Medulla oblongata (tissue), 1 donor: ENCODE measurements around the gene APOA4.

Experiments
- DNase-seq: peaks from one replicate; pipeline ENCODE4 v3.0.0-alpha.2; 2015; ENCODE audit errors: extremely low spot score

The APOA4 gene

GRCh38 chr11:116830184-116830912 lies 7.2 kb upstream of the APOA4 start:
- no peak for DNase-seq

- no peak for DNase-seq
Measured at GRCh38 chr11:116829525-116830183, 6.5 kb upstream of the APOA4 start, which contains the start of gene APOC3. APOC3 (plus strand) TSS chr11:116829907; CDS start chr11:116830583, 676 bp downstream.

- no peak for DNase-seq
Measured at GRCh38 chr11:116828632-116829524, 5.8 kb upstream of the APOA4 start.

- DNase-seq = no peak
Measured at GRCh38 chr11:116827461-116827860, 4.4 kb upstream of the APOA4 start.

- DNase-seq = no peak
Measured at GRCh38 chr11:116826751-116827431, 3.8 kb upstream of the APOA4 start.

- DNase-seq = no peak
Measured at GRCh38 chr11:116825854-116826750, 3.0 kb upstream of the APOA4 start.

- no peak for DNase-seq
Measured at GRCh38 chr11:116825434-116825833, 2.3 kb upstream of the APOA4 start.

- DNase-seq = no peak
Measured at GRCh38 chr11:116822575-116822974, 529 bp downstream of the APOA4 start.

- no peak for DNase-seq
Measured at GRCh38 chr11:116821050-116821918, 1.8 kb downstream of the APOA4 start.

GRCh38 chr11:116819049-116819448 lies 4.1 kb downstream of the APOA4 start:
- DNase-seq = no peak

- DNase-seq = no peak
Measured at GRCh38 chr11:116814502-116814901, 8.6 kb downstream of the APOA4 start.

- no peak for DNase-seq
Measured at GRCh38 chr11:116813781-116814471, 9.2 kb downstream of the APOA4 start.

GRCh38 chr11:116813170-116813569 lies 9.9 kb downstream of the APOA4 start:
- DNase-seq = no peak

GRCh38 chr11:116812109-116812508 lies 11.0 kb downstream of the APOA4 start:
- no peak for DNase-seq

GRCh38 chr11:116811194-116811593 lies 11.9 kb downstream of the APOA4 start:
- no peak for DNase-seq

- DNase-seq = no peak
Measured at GRCh38 chr11:116808262-116809175, 14.6 kb downstream of the APOA4 start.

- no peak for DNase-seq
Measured at GRCh38 chr11:116807601-116808261, 15.4 kb downstream of the APOA4 start.
